OCI-LY1 (cell line): ENCODE measurements around the gene TSPAN32.
"Not testable (repeated sequence)": the region's sequence is repeated elsewhere in the genome, so short reads cannot be mapped to it uniquely, and the experiment has no call there.

ENCODE experiments used
- H2AFZ ChIP-seq: fragments of 200-600 bp; sonication (generic), shearing (Covaris generic); 2 replicates; pipeline ENCODE4 v1.6.0; 2014; ENCODE audit warnings: antibody characterized with exemption, mild to moderate bottlenecking, low read length
- H3F3A ChIP-seq: fragments of 200-600 bp; sonication (generic), shearing (Covaris generic); 2 replicates; pipeline ENCODE4 v1.6.0; 2014; ENCODE audit warnings: mild to moderate bottlenecking, antibody characterized with exemption, low read length, moderate library complexity; ENCODE audit not compliant: insufficient read depth
- H3K27ac ChIP-seq: fragments of 200-600 bp; sonication (generic); 2 replicates; pipeline ENCODE4 v1.5.1; 2014; ENCODE audit warnings: low read length, mixed run types, mild to moderate bottlenecking, low read depth; ENCODE audit not compliant: poor library complexity, severe bottlenecking
- H3K27me3 ChIP-seq: fragments of 200-600 bp; sonication (generic); 2 replicates; pipeline ENCODE4 v1.6.0; 2014; ENCODE audit warnings: antibody characterized with exemption, mild to moderate bottlenecking, low read length, moderate library complexity; ENCODE audit not compliant: insufficient read depth
- H3K36me3 ChIP-seq: fragments of 200-600 bp; sonication (generic); 2 replicates; pipeline ENCODE4 v1.6.1; 2014; ENCODE audit warnings: mild to moderate bottlenecking, antibody characterized with exemption, low read length, moderate library complexity, mixed read lengths; ENCODE audit not compliant: insufficient read depth
- H3K4me1 ChIP-seq: fragments of 200-600 bp; sonication (generic); 2 replicates; pipeline ENCODE4 v1.5.1; 2014; ENCODE audit warnings: mild to moderate bottlenecking, low read length, moderate library complexity; ENCODE audit not compliant: insufficient read depth, severe bottlenecking
- H3K4me2 ChIP-seq: fragments of 200-600 bp; sonication (generic), shearing (Covaris generic); 2 replicates; pipeline ENCODE4 v1.6.1; 2014; ENCODE audit warnings: low read length
- H3K4me3 ChIP-seq: fragments of 200-600 bp; sonication (generic); 2 replicates; pipeline ENCODE4 v1.5.1; 2014; ENCODE audit warnings: low read length, low read depth, mild to moderate bottlenecking, mixed read lengths; ENCODE audit not compliant: poor library complexity, severe bottlenecking
- H3K79me2 ChIP-seq: fragments of 200-600 bp; shearing (Covaris generic); 2 replicates; pipeline ENCODE4 v1.6.1; 2016; ENCODE audit warnings: mixed run types, low read length, mixed read lengths; ENCODE audit not compliant: insufficient read depth
- H3K9ac ChIP-seq: fragments of 200-600 bp; sonication (generic), shearing (Covaris generic); 2 replicates; pipeline ENCODE4 v1.6.1; 2014; ENCODE audit warnings: mild to moderate bottlenecking, low read length, mixed read lengths
- H3K9me2 ChIP-seq: fragments of 200-600 bp; sonication (generic), shearing (Covaris generic); 2 replicates; pipeline ENCODE4 v1.6.1; 2014; ENCODE audit warnings: low read depth, mild to moderate bottlenecking, low read length, mixed read lengths
- H3K9me3 ChIP-seq: fragments of 200-600 bp; shearing (Covaris generic); 2 replicates; pipeline ENCODE4 v1.6.1; 2014; ENCODE audit warnings: low read length, mixed read lengths
- H4K20me1 ChIP-seq: fragments of 200-600 bp; sonication (generic), shearing (Covaris generic); 2 replicates; pipeline ENCODE4 v1.6.0; 2016; ENCODE audit warnings: mild to moderate bottlenecking, low read length; ENCODE audit not compliant: insufficient read depth
- EZH2 ChIP-seq: fragments of 200-600 bp; sonication (generic), shearing (Covaris generic); IDR thresholded peaks from 2 replicates; pipeline ENCODE4 v1.8.0; 2017; ENCODE audit warnings: borderline replicate concordance, mixed run types, mild to moderate bottlenecking, antibody characterized with exemption, low read length, moderate library complexity, mixed read lengths
- TF ChIP-seq, protein P1 (sequence below): fragments of 200-600 bp; sonication (generic), shearing (Covaris generic); IDR thresholded peaks from 2 replicates; pipeline ENCODE4 v1.5.1; 2017; ENCODE audit warnings: mild to moderate bottlenecking, antibody characterized with exemption, low read length, moderate library complexity, mixed read lengths

Gene TSPAN32

DNA sequence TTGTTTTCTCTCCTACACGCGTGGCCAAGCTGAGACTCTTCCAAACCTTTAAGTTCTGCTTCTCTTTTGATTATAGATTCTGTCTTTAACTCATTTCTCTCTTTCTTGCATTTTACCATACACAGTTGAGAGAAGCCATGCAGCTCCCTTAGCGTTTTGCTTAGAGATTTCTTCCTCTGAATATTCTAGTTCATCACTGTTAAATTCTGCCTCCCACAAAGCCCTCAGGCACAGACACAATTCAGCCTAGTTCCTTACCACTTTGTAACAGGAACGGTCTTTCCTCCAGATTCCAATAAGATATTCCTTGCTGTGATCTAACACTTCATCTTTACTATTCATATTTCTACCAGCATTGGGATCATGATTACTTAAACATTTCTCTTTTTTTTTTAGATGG lies 50.6 kb downstream of the TSPAN32 start:
- no peaks in the 10 kb centered on the region for H3K9me2 ChIP-seq
- H2AFZ ChIP-seq: no peak overlapping the region
- H4K20me1 ChIP-seq: no peaks in the 10 kb centered on the region
- no peaks in the 10 kb centered on the region for H3K9me3 ChIP-seq
- no peaks in the 10 kb centered on the region for H3K79me2 ChIP-seq
- no peaks in the 10 kb centered on the region for H3K36me3 ChIP-seq
- H3F3A ChIP-seq: no peaks in the 10 kb centered on the region
- TF ChIP-seq EZH2: no peak
- TF ChIP-seq, protein P1, sequence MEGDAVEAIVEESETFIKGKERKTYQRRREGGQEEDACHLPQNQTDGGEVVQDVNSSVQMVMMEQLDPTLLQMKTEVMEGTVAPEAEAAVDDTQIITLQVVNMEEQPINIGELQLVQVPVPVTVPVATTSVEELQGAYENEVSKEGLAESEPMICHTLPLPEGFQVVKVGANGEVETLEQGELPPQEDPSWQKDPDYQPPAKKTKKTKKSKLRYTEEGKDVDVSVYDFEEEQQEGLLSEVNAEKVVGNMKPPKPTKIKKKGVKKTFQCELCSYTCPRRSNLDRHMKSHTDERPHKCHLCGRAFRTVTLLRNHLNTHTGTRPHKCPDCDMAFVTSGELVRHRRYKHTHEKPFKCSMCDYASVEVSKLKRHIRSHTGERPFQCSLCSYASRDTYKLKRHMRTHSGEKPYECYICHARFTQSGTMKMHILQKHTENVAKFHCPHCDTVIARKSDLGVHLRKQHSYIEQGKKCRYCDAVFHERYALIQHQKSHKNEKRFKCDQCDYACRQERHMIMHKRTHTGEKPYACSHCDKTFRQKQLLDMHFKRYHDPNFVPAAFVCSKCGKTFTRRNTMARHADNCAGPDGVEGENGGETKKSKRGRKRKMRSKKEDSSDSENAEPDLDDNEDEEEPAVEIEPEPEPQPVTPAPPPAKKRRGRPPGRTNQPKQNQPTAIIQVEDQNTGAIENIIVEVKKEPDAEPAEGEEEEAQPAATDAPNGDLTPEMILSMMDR: no peak
- H3K4me3 ChIP-seq: no peak overlapping the region
- H3K4me1 ChIP-seq: no peaks in the 10 kb centered on the region
- H3K4me2 ChIP-seq: no peak overlapping the region
- H3K27ac ChIP-seq: no peak overlapping the region
- H3K9ac ChIP-seq: no peak overlapping the region
- peaks cover 9% of the 10 kb centered on the region; the same call in 1 of the 2 replicates for H3K27me3 ChIP-seq

DNA sequence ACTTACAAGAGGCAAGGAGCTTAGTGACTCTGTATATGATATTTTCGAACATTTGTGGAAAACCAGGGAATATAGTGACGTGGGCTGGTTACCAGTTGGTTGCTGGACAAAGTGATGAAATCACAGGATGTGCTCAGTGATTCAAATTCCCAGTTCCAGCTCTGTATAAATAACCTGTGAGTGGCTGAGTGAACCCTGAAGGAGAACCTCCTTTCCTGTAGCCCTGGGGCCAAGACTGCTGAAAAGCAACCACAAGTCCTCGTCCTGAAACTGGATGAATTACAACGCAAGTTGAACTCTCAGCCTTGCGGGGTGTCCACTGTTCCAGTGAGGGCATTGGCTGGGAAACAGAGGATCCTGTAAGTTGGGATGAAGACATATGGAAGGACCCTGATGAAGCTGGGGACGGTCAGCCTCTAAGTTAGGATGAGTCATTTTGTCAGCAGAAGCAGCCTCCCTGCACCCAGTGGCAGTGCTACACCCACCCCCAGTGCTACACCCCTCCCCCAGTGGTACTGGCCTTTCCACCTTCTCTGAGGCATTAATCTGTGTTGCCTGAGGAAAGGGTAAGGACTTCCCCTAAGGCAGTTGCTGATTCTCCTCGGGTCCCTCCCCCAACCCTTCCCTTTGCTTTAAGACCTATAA lies 53.3 kb downstream of the TSPAN32 start:
- Histone ChIP-seq H3K9me3 (no peaks in the 10 kb centered on the region), H3K4me1 (no peaks in the 10 kb centered on the region), H3F3A (no peaks in the 10 kb centered on the region), H3K79me2 (no peaks in the 10 kb centered on the region), H3K4me2 (no peak overlapping the region), H3K27ac (no peak overlapping the region), H3K9me2 (no peaks in the 10 kb centered on the region), H2AFZ (no peak overlapping the region), H3K36me3 (no peaks in the 10 kb centered on the region), H3K9ac (no peak overlapping the region), H3K4me3 (no peak overlapping the region), H4K20me1 (no peaks in the 10 kb centered on the region), H3K27me3 (peaks cover 9% of the 10 kb centered on the region; the same call in 1 of the 2 replicates)
- TF ChIP-seq, protein P1: no peak
- TF ChIP-seq EZH2: no peak

DNA sequence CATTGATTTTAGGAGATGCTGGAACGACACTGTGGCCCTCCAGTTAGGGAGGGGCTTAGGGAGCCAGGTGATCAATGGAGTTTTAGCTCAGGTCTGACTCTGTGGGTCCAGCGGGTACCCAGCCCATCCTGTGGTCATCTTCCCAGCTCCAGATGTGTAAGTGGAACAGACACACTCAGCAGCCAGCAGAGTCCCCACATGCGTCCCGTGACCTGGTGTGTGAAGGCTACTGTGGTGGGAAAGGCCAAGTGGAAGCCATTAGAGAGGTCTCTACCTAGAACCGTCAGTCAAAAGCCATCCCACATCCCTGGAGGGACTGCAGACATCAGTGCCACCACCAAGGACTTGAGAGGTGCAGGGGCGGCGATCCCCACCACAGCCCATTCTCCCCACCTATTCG lies 55.4 kb downstream of the TSPAN32 start:
- Histone ChIP-seq H3F3A (no peaks in the 10 kb centered on the region), H3K36me3 (no peaks in the 10 kb centered on the region), H3K79me2 (no peaks in the 10 kb centered on the region), H3K4me1 (no peaks in the 10 kb centered on the region), H4K20me1 (no peaks in the 10 kb centered on the region), H3K4me3 (no peak overlapping the region), H3K9me2 (no peaks in the 10 kb centered on the region), H2AFZ (no peak overlapping the region), H3K27me3 (0 out of 2 replicates have a peak, but pooled peaks cover 3% of the 10 kb centered on the region), H3K9me3 (no peaks in the 10 kb centered on the region), H3K9ac (no peak overlapping the region), H3K27ac (no peak overlapping the region), H3K4me2 (no peak overlapping the region)
- TF ChIP-seq EZH2: no peak

DNA sequence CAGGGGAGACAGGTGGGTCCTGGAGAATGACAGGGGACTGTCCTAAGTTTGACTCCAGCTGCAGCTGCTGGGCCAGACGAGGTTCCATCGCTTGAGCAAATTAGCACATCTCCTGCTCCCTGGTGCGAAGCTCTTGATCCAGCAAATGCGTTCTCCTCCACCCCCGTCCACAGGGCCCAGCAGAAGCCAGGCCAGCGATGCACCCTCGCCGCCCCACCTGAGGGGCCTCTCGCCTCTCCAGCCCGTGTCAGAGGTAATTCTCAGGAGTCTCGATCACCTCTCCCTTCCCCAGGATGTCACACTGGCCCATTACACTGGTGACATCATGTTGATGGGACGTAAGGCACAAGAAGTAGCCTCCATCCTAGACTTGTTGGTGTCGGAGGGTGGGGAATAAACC lies 55.8 kb downstream of the TSPAN32 start:
- not testable (repeated sequence) for H3K36me3 ChIP-seq, H3K9me2 ChIP-seq

More for the DNA sequence above, 55.8 kb downstream of the TSPAN32 start:
- not testable (repeated sequence) for H3K79me2 ChIP-seq, H4K20me1 ChIP-seq, H3K27me3 ChIP-seq, H3F3A ChIP-seq, H3K4me2 ChIP-seq, H3K27ac ChIP-seq, H2AFZ ChIP-seq, H3K4me1 ChIP-seq, H3K9me3 ChIP-seq, H3K4me3 ChIP-seq, H3K9ac ChIP-seq
